Measurements from ENCODE around the gene CDH23. TPM values are rescaled to one million over a fixed set of nuclear protein-coding genes. Genes with fewer than 3 reads are reported as not detected.

CDH23 gene
- total RNA-seq, 2 donors from 2014 or later, result 1.4 to 1.6 TPM

DNA sequence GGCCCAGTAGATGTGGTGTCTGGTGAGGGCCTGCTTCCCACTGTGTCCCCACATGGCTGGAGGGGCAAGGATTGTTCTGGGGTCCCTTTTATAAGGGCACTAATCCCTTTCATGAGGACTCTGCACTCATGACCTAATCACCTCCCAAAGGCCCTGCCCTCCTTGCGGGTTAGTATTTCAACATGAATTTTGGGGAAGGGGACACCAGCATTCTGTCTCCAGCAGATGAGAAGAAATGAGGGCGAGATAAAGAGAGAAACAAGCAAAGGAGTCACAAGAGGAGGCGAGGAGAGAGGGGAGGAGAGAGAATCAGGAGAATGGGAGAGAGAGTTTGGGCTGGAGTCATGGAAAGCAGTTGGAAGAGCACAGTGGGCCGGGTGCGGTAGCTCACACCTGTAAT, 239.1 kb downstream of the CDH23 start:
- no peak overlapping the region for H3K27ac ChIP-seq
- H3K9me3 ChIP-seq, result no peaks in the 10 kb centered on the region
- no peak overlapping the region for H3K4me3 ChIP-seq
- H3K4me1 ChIP-seq, result peaks cover 14% of the 10 kb centered on the region
- intact Hi-C loops (cut with DNase I), result no loop called here
- TF ChIP-seq, protein P1, sequence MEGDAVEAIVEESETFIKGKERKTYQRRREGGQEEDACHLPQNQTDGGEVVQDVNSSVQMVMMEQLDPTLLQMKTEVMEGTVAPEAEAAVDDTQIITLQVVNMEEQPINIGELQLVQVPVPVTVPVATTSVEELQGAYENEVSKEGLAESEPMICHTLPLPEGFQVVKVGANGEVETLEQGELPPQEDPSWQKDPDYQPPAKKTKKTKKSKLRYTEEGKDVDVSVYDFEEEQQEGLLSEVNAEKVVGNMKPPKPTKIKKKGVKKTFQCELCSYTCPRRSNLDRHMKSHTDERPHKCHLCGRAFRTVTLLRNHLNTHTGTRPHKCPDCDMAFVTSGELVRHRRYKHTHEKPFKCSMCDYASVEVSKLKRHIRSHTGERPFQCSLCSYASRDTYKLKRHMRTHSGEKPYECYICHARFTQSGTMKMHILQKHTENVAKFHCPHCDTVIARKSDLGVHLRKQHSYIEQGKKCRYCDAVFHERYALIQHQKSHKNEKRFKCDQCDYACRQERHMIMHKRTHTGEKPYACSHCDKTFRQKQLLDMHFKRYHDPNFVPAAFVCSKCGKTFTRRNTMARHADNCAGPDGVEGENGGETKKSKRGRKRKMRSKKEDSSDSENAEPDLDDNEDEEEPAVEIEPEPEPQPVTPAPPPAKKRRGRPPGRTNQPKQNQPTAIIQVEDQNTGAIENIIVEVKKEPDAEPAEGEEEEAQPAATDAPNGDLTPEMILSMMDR (IDR thresholded peaks at IDR 0.05), result no peak
- no peak for DNase-seq
- H3K36me3 ChIP-seq, result no peaks in the 10 kb centered on the region
- H3K9ac ChIP-seq (ENCODE audit: low read depth in 2 of 2, low read length in 2 of 2), result no peak overlapping the region
- H3K27me3 ChIP-seq, result no peaks in the 10 kb centered on the region

DNA sequence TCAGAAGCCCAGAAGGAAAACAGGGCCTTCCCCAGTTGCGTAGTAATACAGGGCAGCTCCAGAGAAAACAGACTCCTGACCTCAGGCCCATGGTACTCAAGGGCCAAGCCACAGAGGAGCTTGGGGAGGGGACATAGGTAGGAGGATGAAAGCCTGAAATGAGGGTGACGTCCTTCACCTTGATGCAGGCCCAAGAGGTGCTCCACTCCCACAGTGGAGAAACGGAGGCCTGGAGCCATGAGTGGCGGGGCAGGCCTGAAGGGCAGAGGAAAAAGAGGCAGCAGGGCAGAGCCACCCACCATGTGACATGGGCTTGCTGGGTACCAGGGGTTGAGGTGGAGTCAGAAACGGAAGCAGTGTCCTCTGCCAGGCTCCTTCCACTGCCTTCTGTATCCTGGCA, 239.9 kb downstream of the CDH23 start:
- H3K36me3 ChIP-seq, result no peaks in the 10 kb centered on the region
- TF ChIP-seq, protein P1 (IDR thresholded peaks at IDR 0.05), result no peak
- H3K9me3 ChIP-seq, result no peaks in the 10 kb centered on the region
- peaks cover 14% of the 10 kb centered on the region for H3K4me1 ChIP-seq
- intact Hi-C loops (cut with DNase I), result no loop called here
- H3K9ac ChIP-seq (ENCODE audit: low read depth in 2 of 2, low read length in 2 of 2), result no peak overlapping the region
- H3K4me3 ChIP-seq, result no peak overlapping the region
- DNase-seq, result no peak
- H3K27ac ChIP-seq, result no peak overlapping the region
- no peaks in the 10 kb centered on the region for H3K27me3 ChIP-seq

DNA sequence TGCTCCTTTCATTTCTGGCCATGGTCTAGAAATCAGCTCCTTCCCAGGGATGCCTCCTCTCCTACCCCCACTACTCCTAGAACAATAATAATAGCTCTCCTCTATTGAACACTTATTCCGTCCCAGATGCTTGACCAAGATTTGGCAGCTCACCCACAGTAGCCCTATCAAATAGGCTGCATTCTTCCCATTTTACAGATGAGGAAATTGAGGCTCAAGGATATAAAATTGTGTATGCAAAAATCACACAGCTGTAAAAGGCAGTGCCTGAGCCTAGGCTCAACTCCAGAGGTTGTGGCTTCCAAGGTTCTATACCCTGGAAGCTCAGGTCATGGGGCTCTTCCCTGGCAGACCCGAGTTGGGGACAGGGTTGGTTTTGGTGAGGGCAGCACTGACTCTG, 240.6 kb downstream of the CDH23 start:
- intact Hi-C loops (cut with DNase I), result no loop called here
- no peak overlapping the region for H3K9ac ChIP-seq (ENCODE audit: low read depth in 2 of 2, low read length in 2 of 2)
- H3K9me3 ChIP-seq, result no peaks in the 10 kb centered on the region
- H3K4me3 ChIP-seq, result no peak overlapping the region
- H3K36me3 ChIP-seq, result no peaks in the 10 kb centered on the region
- TF ChIP-seq, protein P1 (IDR thresholded peaks at IDR 0.05), result no peak
- no peak for DNase-seq
- no peak overlapping the region for H3K27ac ChIP-seq
- peaks cover 14% of the 10 kb centered on the region for H3K4me1 ChIP-seq
- no peaks in the 10 kb centered on the region for H3K27me3 ChIP-seq

DNA sequence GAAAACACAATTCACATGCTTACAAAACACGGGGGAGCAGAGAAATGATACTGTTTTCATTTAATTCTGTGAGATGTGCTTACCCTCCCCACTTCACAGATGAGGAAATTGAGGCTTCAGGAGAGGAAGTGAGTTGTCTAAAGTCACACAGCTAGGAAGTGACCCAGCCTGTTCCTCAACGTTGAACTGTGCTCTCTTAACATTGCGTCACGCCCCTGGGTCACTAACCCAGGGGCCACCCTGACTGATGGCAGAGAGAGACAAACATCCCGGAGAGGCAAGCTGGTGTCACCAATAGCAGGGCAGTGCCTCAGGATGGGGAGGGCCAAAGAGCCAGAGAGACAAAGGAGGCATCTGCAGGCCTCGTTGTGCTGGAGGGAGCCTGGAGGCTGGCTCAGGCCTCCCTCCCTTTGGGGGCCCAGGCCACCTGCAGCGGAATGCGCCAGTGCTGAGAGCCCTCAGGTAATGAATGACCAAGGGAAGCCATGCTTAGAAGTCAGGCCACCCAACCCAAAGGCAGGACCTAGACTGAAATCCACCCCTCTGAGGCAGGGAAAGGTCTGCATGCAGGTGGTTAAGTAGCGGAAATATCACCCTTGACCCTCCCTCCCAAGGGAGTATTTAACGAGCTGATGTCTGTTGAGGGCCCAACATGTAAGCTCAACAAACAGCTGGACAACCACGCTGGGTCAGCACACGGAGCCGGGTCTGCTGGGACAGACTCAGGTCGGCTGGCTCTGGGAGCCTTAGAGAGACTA, 241.5 kb downstream of the CDH23 start:
- Histone ChIP-seq H3K4me3 (no peak overlapping the region), H3K27ac (peak overlapping the region; percentile 86), H3K36me3 (no peaks in the 10 kb centered on the region), H3K9ac (ENCODE audit: low read depth in 2 of 2, low read length in 2 of 2) (peak overlapping the region; percentile 60 to 66), H3K4me1 (peaks cover 14% of the 10 kb centered on the region), H3K27me3 (no peaks in the 10 kb centered on the region), H3K9me3 (no peaks in the 10 kb centered on the region)
- DNase-seq, result peak; percentile 85
- TF ChIP-seq, protein P1 (IDR thresholded peaks at IDR 0.05), result no peak
- intact Hi-C loops (cut with DNase I), result no loop called here

DNA sequence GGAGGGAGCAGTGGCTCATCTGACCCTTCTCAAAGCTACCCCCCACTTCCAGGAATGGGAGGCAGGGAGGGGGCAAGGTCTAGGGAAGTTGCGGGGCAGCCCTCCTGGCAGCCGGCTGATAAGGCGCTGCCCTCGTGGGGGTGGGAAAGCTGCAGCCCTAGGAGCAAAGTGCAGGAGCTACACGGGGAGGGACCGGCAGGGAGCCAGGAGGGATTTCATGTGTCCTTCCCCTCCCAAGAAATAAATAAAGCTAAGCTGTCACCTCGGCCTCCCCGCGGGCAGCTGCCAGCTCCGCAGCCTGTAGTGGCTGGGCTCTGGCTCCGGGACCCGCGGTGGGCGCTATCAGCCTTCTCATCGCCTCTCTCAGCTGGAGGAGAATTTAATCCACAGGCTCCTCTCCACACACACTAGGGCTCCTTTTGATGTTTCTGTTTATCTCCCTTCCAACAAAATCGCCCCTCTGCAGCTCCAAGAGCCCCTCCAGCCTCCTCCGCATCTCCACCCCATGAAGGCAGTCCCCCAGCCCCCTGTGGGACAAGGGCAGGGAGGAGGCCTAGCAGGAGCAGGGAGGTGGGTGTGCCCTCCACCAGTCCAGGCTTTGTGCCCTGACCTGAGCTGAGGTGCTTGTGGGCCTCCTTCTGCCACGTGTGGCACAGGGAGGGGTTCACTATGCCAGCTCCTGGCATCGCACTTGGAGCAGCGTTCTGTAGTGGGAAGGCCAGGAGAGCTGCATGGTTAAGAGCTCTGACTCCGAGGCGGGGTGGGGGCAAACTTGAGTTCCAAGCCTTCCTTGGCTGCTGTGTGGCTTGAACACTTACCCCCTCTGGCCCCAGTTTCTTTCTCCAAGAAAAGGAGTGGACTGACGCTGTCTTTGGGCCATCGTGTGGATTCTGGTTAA, 242.4 kb downstream of the CDH23 start:
- Histone ChIP-seq H3K27ac (peak overlapping the region; percentile 86), H3K4me3 (no peak overlapping the region), H3K27me3 (no peaks in the 10 kb centered on the region), H3K9ac (ENCODE audit: low read depth in 2 of 2, low read length in 2 of 2) (peak overlapping the region; percentile 60 to 66), H3K36me3 (no peaks in the 10 kb centered on the region), H3K4me1 (peaks cover 14% of the 10 kb centered on the region), H3K9me3 (no peaks in the 10 kb centered on the region)
- intact Hi-C loops (cut with DNase I), result no loop called here
- DNase-seq, result peak; percentile 92
- TF ChIP-seq, protein P1 (IDR thresholded peaks at IDR 0.05), result no peak

All from colonic mucosa (tissue), 4 donors.